Measurements from ENCODE around the gene PRKN. TPM values are rescaled to one million over a fixed set of nuclear protein-coding genes. Genes with fewer than 3 reads are reported as not detected.

The PRKN gene
- total RNA-seq, 1 donor from 2014 or later = 5.1 TPM

GRCh38 chr6:162076816-162077215 is 650.8 kb downstream of the PRKN start:
- Mint-ChIP-seq H3K27ac (ENCODE audit: unreplicated experiment) (no peak overlapping the region), H3K9me3 (ENCODE audit: unreplicated experiment) (no peaks in the 10 kb centered on the region), H3K4me3 (ENCODE audit: unreplicated experiment) (no peak overlapping the region), H3K4me1 (ENCODE audit: unreplicated experiment) (no peaks in the 10 kb centered on the region), H3K27me3 (ENCODE audit: unreplicated experiment) (no peaks in the 10 kb centered on the region), H3K36me3 (ENCODE audit: low read depth, unreplicated experiment) (no peaks in the 10 kb centered on the region)
- no peak for TF ChIP-seq CTCF (IDR thresholded peaks at IDR 0.05; ENCODE audit: unreplicated experiment)
- DNase-seq (ENCODE audit: low spot score) = no peak

GRCh38 chr6:162074641-162075275 is 652.8 kb downstream of the PRKN start:
- no peak for DNase-seq (ENCODE audit: low spot score)
- no peaks in the 10 kb centered on the region for H3K4me1 Mint-ChIP-seq (ENCODE audit: unreplicated experiment)
- H3K4me3 Mint-ChIP-seq (ENCODE audit: unreplicated experiment) = no peak overlapping the region
- no peaks in the 10 kb centered on the region for H3K36me3 Mint-ChIP-seq (ENCODE audit: low read depth, unreplicated experiment)
- no peak overlapping the region for H3K27ac Mint-ChIP-seq (ENCODE audit: unreplicated experiment)
- TF ChIP-seq CTCF (IDR thresholded peaks at IDR 0.05; ENCODE audit: unreplicated experiment) = no peak
- no peaks in the 10 kb centered on the region for H3K27me3 Mint-ChIP-seq (ENCODE audit: unreplicated experiment)
- H3K9me3 Mint-ChIP-seq (ENCODE audit: unreplicated experiment) = no peaks in the 10 kb centered on the region

GRCh38 chr6:162070639-162071038 is 656.9 kb downstream of the PRKN start:
- no peaks in the 10 kb centered on the region for H3K4me1 Mint-ChIP-seq (ENCODE audit: unreplicated experiment)
- peaks cover 1% of the 10 kb centered on the region for H3K27me3 Mint-ChIP-seq (ENCODE audit: unreplicated experiment)
- no peak for TF ChIP-seq CTCF (IDR thresholded peaks at IDR 0.05; ENCODE audit: unreplicated experiment)
- H3K27ac Mint-ChIP-seq (ENCODE audit: unreplicated experiment) = no peak overlapping the region
- DNase-seq (ENCODE audit: low spot score) = no peak
- no peaks in the 10 kb centered on the region for H3K9me3 Mint-ChIP-seq (ENCODE audit: unreplicated experiment)
- no peak overlapping the region for H3K4me3 Mint-ChIP-seq (ENCODE audit: unreplicated experiment)
- H3K36me3 Mint-ChIP-seq (ENCODE audit: low read depth, unreplicated experiment) = no peaks in the 10 kb centered on the region

GRCh38 chr6:162069995-162070394 is 657.6 kb downstream of the PRKN start:
- Mint-ChIP-seq H3K4me1 (ENCODE audit: unreplicated experiment) (no peaks in the 10 kb centered on the region), H3K36me3 (ENCODE audit: low read depth, unreplicated experiment) (no peaks in the 10 kb centered on the region), H3K27ac (ENCODE audit: unreplicated experiment) (no peak overlapping the region), H3K27me3 (ENCODE audit: unreplicated experiment) (peaks cover 1% of the 10 kb centered on the region), H3K4me3 (ENCODE audit: unreplicated experiment) (no peak overlapping the region), H3K9me3 (ENCODE audit: unreplicated experiment) (no peaks in the 10 kb centered on the region)
- DNase-seq (ENCODE audit: low spot score) = no peak
- no peak for TF ChIP-seq CTCF (IDR thresholded peaks at IDR 0.05; ENCODE audit: unreplicated experiment)

DNA sequence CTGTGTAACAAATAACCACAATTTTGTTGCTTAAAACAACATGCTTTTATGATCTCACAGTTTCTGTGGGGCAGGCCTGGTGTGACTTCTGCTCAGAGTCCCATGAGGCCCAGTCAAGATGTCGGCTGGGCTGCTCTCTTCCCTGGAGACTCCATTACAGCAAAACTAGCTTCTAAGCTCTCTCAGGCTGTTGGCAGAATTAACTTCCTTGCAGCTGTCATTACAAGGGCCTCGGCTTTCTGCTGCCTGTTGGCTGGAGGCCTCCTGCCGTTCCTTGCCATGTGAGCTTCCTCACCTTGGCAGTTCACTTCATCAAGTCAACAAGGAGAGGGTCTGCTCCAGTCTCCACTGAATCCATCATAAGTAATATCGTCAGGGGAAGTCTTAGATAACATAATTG is 659.2 kb downstream of the PRKN start:
- Mint-ChIP-seq H3K36me3 (ENCODE audit: low read depth, unreplicated experiment) (no peaks in the 10 kb centered on the region), H3K4me3 (ENCODE audit: unreplicated experiment) (no peak overlapping the region), H3K27ac (ENCODE audit: unreplicated experiment) (no peak overlapping the region), H3K9me3 (ENCODE audit: unreplicated experiment) (no peaks in the 10 kb centered on the region), H3K27me3 (ENCODE audit: unreplicated experiment) (peaks cover 1% of the 10 kb centered on the region), H3K4me1 (ENCODE audit: unreplicated experiment) (no peaks in the 10 kb centered on the region)
- TF ChIP-seq CTCF (IDR thresholded peaks at IDR 0.05; ENCODE audit: unreplicated experiment) = no peak
- DNase-seq (ENCODE audit: low spot score) = no peak
